K562 (cell line): ENCODE results near the gene RIMS3. TPM values are rescaled to one million over a fixed set of nuclear protein-coding genes. Genes with fewer than 3 reads are reported as not detected.

Source experiments
- ARHGAP35 ChIP-seq: fragments of 450-650 bp; IDR thresholded peaks from 2 replicates; pipeline ENCODE4 v1.6.1; 2018; ENCODE audit not compliant: partially characterized antibody
- ARID1B ChIP-seq: fragments of 450-650 bp; IDR thresholded peaks from 2 replicates; pipeline ENCODE4 v1.6.1; 2016; ENCODE audit warnings: antibody characterized with exemption, mild to moderate bottlenecking, inconsistent platforms
- CREM ChIP-seq: IDR thresholded peaks from 2 replicates; pipeline ENCODE4 v1.6.1; 2014; ENCODE audit warnings: antibody characterized with exemption, low read depth
- EP300 ChIP-seq: IDR thresholded peaks from 2 replicates; pipeline ENCODE4 v1.6.1; 2012; ENCODE audit warnings: low read length, improper control_type of control experiment
- FOXJ3 ChIP-seq: sonication (generic); formaldehyde crosslinking; IDR thresholded peaks from 2 replicates; pipeline ENCODE4 v1.4.0; 2020; ENCODE audit warnings: mild to moderate bottlenecking, missing genetic modification reagents
- MAZ ChIP-seq, 2 experiments: fragments of 450-650 bp in 1 of 2; sonication (generic) in 1 of 2; formaldehyde crosslinking; IDR thresholded peaks in 1 of 2; conservative IDR thresholded peaks in 1 of 2; 2 replicates each; pipeline versions ENCODE4 v1.4.0 to v1.5.0; 2020; ENCODE audit warnings: mild to moderate bottlenecking in 1 of 2, missing genetic modification reagents in 1 of 2
- NFIX ChIP-seq: fragments of 250-450 bp; sonication (Bioruptor Pico); IDR thresholded peaks from 2 replicates; pipeline ENCODE4 v1.4.0; 2020; ENCODE audit warnings: low read depth, mild to moderate bottlenecking, moderate library complexity
- PCBP2 ChIP-seq: fragments of 200-400 bp; formaldehyde crosslinking; IDR thresholded peaks from 2 replicates; pipeline ENCODE4 v1.6.1; 2018; ENCODE audit warnings: low read length, low read depth, mild to moderate bottlenecking, moderate library complexity; ENCODE audit not compliant: poor library complexity, severe bottlenecking
- RAD51 ChIP-seq: fragments of 450-650 bp; IDR thresholded peaks from 2 replicates; pipeline ENCODE4 v1.7.1; 2016; ENCODE audit warnings: low read depth, mild to moderate bottlenecking, borderline replicate concordance
- REST ChIP-seq, 2 experiments: fragments of 450-650 bp; formaldehyde crosslinking in 1 of 2; IDR thresholded peaks; 2 replicates each; pipeline versions ENCODE4 v1.4.0 to v1.6.1; 2014 to 2020; ENCODE audit warnings: mild to moderate bottlenecking in 2 of 2, borderline replicate concordance in 1 of 2, low read depth in 1 of 2
- SAFB2 ChIP-seq: fragments of 200-400 bp; formaldehyde crosslinking; IDR thresholded peaks from 2 replicates; pipeline ENCODE4 v1.6.1; 2018; ENCODE audit warnings: borderline replicate concordance, low read length, low read depth, moderate library complexity; ENCODE audit not compliant: severe bottlenecking
- TFAM ChIP-seq: fragments of 250-450 bp; sonication (Bioruptor Pico); conservative IDR thresholded peaks from 2 replicates; pipeline ENCODE4 v1.5.0; 2021; ENCODE audit warnings: mild to moderate bottlenecking, moderate library complexity
- XRCC5 ChIP-seq: fragments of 200-400 bp; formaldehyde crosslinking; IDR thresholded peaks from 2 replicates; pipeline ENCODE4 v1.6.1; 2017; ENCODE audit warnings: low read depth, mild to moderate bottlenecking, low read length
- ZBTB8A ChIP-seq: fragments of 450-650 bp; IDR thresholded peaks from 2 replicates; pipeline ENCODE4 v1.6.1; 2018; ENCODE audit warnings: mild to moderate bottlenecking, moderate library complexity; ENCODE audit not compliant: partially characterized antibody
- ZC3H4 ChIP-seq: sonication (generic); formaldehyde crosslinking; IDR thresholded peaks from 2 replicates; pipeline ENCODE4 v1.9.0; 2021; ENCODE audit warnings: missing genetic modification reagents, borderline replicate concordance
- ZNF408 ChIP-seq: fragments of 250-450 bp; sonication (Bioruptor Pico); IDR thresholded peaks from 2 replicates; pipeline ENCODE4 v1.4.0; 2020; ENCODE audit warnings: low read depth, mild to moderate bottlenecking, moderate library complexity
- polyA plus RNA-seq, 8 experiments: library from polyadenylated mRNA; depleted of rRNA in 4 of 8; stranded (reverse) in 5 of 8; unstranded in 3 of 8; fragments of >200 nt; fragmentation: Nextera tagmentation in 2 of 8; fragmentation: Illumina TruSeq in 1 of 8; extraction: Ambion mirVana in 2 of 8; extraction: Trizol in 1 of 8; gene quantifications; 2 replicates each; pipeline versions ENCODE4 v1.2.1 to v1.2.3, GENCODE V29; 2011 to 2014; ENCODE audit warnings: inconsistent platforms in 1 of 8, missing spikeins in 1 of 8
- total RNA-seq, 7 experiments: library from RNA; depleted of rRNA in 6 of 7; stranded (reverse); fragments of >200 nt in 6 of 7; fragmentation: Illumina TruSeq in 2 of 7; extraction: Trizol in 2 of 7; gene quantifications; 2 replicates each; pipeline versions ENCODE4 v1.2.1 to v1.2.3, GENCODE V29; 2011 to 2021; ENCODE audit warnings: low replicate concordance in 1 of 7
- TF ChIP-seq, protein P1 (sequence below): fragments of 450-650 bp; formaldehyde crosslinking; IDR thresholded peaks from 2 replicates; pipeline ENCODE4 v1.4.0; 2020; ENCODE audit warnings: mild to moderate bottlenecking, moderate library complexity

The RIMS3 gene
- total and polyA plus RNA-seq, 9 of the 15 experiments (the other 6 are each of a cell fraction or from before 2014, with no cell fraction given): 0.06 to 1.2 (median 0.59) TPM

DNA sequence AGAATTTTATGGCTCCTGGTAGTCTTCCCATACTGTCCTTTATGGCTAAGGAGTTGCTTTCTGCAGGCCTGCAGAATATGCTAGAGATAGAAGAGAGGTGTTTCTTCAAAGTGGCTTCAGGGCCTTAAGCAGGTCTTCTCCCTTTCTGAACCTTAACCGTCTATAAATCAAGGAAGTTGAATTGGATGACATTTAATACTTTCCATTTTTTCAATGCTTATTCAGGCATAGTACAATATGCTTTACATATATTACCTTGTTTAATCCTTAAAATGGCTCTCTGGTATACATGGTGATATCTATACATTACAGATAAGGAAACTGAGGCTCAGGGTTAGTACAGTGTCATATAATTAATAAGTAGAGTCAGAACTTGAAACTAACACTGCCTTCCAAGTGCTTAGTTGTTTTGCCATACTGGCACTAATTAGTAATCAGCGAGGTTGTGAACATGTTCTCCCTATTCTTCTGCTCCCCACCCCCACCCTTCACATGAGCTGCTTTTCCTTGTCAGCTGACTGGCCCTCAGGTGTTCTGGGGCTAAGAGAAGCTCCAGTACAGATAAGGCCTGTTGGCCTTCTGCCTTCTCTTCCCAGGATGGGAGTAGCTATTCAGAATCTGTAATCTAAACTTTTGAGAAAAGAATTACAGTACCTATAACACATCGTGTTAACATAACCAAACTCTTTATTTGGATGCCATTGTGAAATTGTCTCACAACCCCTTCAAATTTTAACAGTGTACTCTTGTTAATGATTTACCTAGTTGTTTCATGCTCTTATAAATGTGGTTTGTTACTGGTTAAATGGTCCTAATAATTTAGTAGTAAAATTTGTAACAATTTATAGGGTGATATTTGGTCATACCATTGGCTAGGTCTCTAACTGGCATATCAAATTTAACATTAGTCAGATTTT is 39.6 kb upstream of the RIMS3 start (continued):
- TF ChIP-seq ZBTB8A (no peak), SAFB2 (no peak), RAD51 (peak; percentile 83), FOXJ3 (CRISPR knock-in tag) (no peak), ARHGAP35 (no peak), PCBP2 (no peak), ARID1B (0 out of 2 replicates have a peak, but pooled peaks have one; percentile 13), TFAM (CRISPR knock-in tag) (no peak), CREM (no peak), ZC3H4 (CRISPR knock-in tag) (no peak), NFIX (CRISPR knock-in tag) (no peak), XRCC5 (no peak), MAZ (CRISPR knock-in tag; conservative IDR thresholded peaks at IDR 0.05 in 1 of 2, IDR thresholded peaks at IDR 0.05 in 1 of 2) (0 out of 4 replicates have a peak, but pooled peaks of 1 of the 2 experiments have one; percentile 20), REST (IDR thresholded peaks at IDR 0.05; ENCODE audit: borderline replicate concordance) (peak; percentile 23; the same call in 1 of the 2 replicates), REST (CRISPR knock-in tag; IDR thresholded peaks at IDR 0.05; ENCODE audit: low read depth) (no peak), ZNF408 (CRISPR knock-in tag) (no peak), EP300 (peak; percentile 26; the same call in 1 of the 2 replicates)
- TF ChIP-seq, protein P1, sequence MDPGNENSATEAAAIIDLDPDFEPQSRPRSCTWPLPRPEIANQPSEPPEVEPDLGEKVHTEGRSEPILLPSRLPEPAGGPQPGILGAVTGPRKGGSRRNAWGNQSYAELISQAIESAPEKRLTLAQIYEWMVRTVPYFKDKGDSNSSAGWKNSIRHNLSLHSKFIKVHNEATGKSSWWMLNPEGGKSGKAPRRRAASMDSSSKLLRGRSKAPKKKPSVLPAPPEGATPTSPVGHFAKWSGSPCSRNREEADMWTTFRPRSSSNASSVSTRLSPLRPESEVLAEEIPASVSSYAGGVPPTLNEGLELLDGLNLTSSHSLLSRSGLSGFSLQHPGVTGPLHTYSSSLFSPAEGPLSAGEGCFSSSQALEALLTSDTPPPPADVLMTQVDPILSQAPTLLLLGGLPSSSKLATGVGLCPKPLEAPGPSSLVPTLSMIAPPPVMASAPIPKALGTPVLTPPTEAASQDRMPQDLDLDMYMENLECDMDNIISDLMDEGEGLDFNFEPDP (CRISPR knock-in tag): no peak
